DND-41 (cell line): ENCODE measurements around the gene FAXDC2.

Source experiments
- CTCF ChIP-seq: IDR thresholded peaks from 2 replicates; pipeline ENCODE4 v1.5.1; 2012; ENCODE audit warnings: borderline replicate concordance, low read length, moderate library complexity, mild to moderate bottlenecking; ENCODE audit not compliant: poor library complexity, severe bottlenecking; ENCODE audit errors: extremely low read depth
- EZH2 ChIP-seq: IDR thresholded peaks from 3 replicates; pipeline ENCODE4 v1.6.1; 2012; ENCODE audit warnings: borderline replicate concordance, low read depth, mild to moderate bottlenecking, moderate library complexity, low read length, inconsistent platforms; ENCODE audit not compliant: severe bottlenecking

GRCh38 chr5:154800582-154800981, 49.8 kb downstream of the FAXDC2 start:
- no peak for TF ChIP-seq CTCF
- no peak for TF ChIP-seq EZH2
